H9 (cell line): ENCODE results near the gene ARPC1A. TPM values are rescaled to one million over a fixed set of nuclear protein-coding genes. Genes with fewer than 3 reads are reported as not detected.

Experiments
- DNase-seq: peaks from one replicate; pipeline ENCODE4 v3.0.0-alpha.2; 2017
- H2AFZ ChIP-seq: one replicate; pipeline ENCODE4 v1.6.1; 2013; ENCODE audit warnings: mild to moderate bottlenecking, low read length, control low read depth, moderate library complexity
- H2AK5ac ChIP-seq: 2 replicates; pipeline ENCODE4 v1.6.1; 2013; ENCODE audit warnings: low read length, control low read depth, mixed read lengths; ENCODE audit not compliant: insufficient read length
- H2BK120ac ChIP-seq: one replicate; pipeline ENCODE4 v1.6.1; 2013; ENCODE audit warnings: low read depth, mild to moderate bottlenecking, low read length, control low read depth, inconsistent platforms; ENCODE audit not compliant: poor library complexity, severe bottlenecking
- H2BK12ac ChIP-seq: 2 replicates; pipeline ENCODE4 v1.6.1; 2013; ENCODE audit warnings: low read length, control low read depth, mixed read lengths, low read depth; ENCODE audit not compliant: insufficient read length
- H2BK15ac ChIP-seq: 2 replicates; pipeline ENCODE4 v1.6.1; 2013; ENCODE audit warnings: low read depth, low read length, control low read depth
- H2BK20ac ChIP-seq: one replicate; pipeline ENCODE4 v1.6.1; 2013; ENCODE audit warnings: low read depth, mild to moderate bottlenecking, low read length, control low read depth, inconsistent platforms; ENCODE audit not compliant: poor library complexity, severe bottlenecking
- H2BK5ac ChIP-seq: 2 replicates; pipeline ENCODE4 v1.6.1; 2013; ENCODE audit warnings: low read length, control low read depth, mixed read lengths; ENCODE audit not compliant: insufficient read length
- H3K14ac ChIP-seq: 2 replicates; pipeline ENCODE4 v1.6.1; 2013; ENCODE audit warnings: low read length, control low read depth; ENCODE audit not compliant: insufficient read depth
- H3K18ac ChIP-seq: 2 replicates; pipeline ENCODE4 v1.6.1; 2013; ENCODE audit warnings: low read depth, mild to moderate bottlenecking, mixed read lengths, low read length, control low read depth; ENCODE audit not compliant: insufficient read length
- H3K23ac ChIP-seq: 2 replicates; pipeline ENCODE4 v1.6.1; 2013; ENCODE audit warnings: low read length, control low read depth, mixed read lengths, low read depth; ENCODE audit not compliant: insufficient read length
- H3K23me2 ChIP-seq: 2 replicates; pipeline ENCODE4 v1.6.1; 2013; ENCODE audit warnings: low read depth, mild to moderate bottlenecking, mixed read lengths, low read length, control low read depth; ENCODE audit not compliant: insufficient read length, poor library complexity, severe bottlenecking
- H3K27ac ChIP-seq: 2 replicates; pipeline ENCODE4 v1.5.1; 2013; ENCODE audit warnings: low read length, control low read depth, mixed read lengths, low read depth; ENCODE audit not compliant: insufficient read length
- H3K27me3 ChIP-seq: 2 replicates; pipeline ENCODE4 v1.6.1; 2013; ENCODE audit warnings: low read length, control low read depth, inconsistent platforms; ENCODE audit not compliant: insufficient read depth
- H3K4ac ChIP-seq: 2 replicates; pipeline ENCODE4 v1.6.1; 2013; ENCODE audit warnings: low read depth, mild to moderate bottlenecking, control low read depth, inconsistent platforms, low read length, moderate library complexity
- H3K4me1 ChIP-seq: 2 replicates; pipeline ENCODE4 v1.6.1; 2013; ENCODE audit warnings: low read length, control low read depth, inconsistent platforms; ENCODE audit not compliant: insufficient read depth
- H3K4me2 ChIP-seq: 2 replicates; pipeline ENCODE4 v1.6.1; 2013; ENCODE audit warnings: low read length, control low read depth, mixed read lengths; ENCODE audit not compliant: insufficient read length, insufficient read depth
- H3K56ac ChIP-seq: 2 replicates; pipeline ENCODE4 v1.6.1; 2013; ENCODE audit warnings: low read depth, mild to moderate bottlenecking, mixed read lengths, low read length, control low read depth; ENCODE audit not compliant: insufficient read length
- H3K79me1 ChIP-seq: 2 replicates; pipeline ENCODE4 v1.6.1; 2013; ENCODE audit warnings: low read depth, mild to moderate bottlenecking, moderate library complexity, low read length, control low read depth, inconsistent platforms; ENCODE audit not compliant: insufficient read depth, poor library complexity, severe bottlenecking
- H3K79me2 ChIP-seq: 2 replicates; pipeline ENCODE4 v1.6.1; 2013; ENCODE audit warnings: low read length, control low read depth, inconsistent platforms; ENCODE audit not compliant: insufficient read depth
- H3K9ac ChIP-seq: 2 replicates; pipeline ENCODE4 v1.6.1; 2013; ENCODE audit warnings: low read length, control low read depth, mixed read lengths; ENCODE audit not compliant: insufficient read length; ENCODE audit errors: extremely low read depth
- H3K9me3 ChIP-seq: one replicate; pipeline ENCODE4 v1.6.1; 2013; ENCODE audit warnings: low read depth, low read length, inconsistent platforms; ENCODE audit not compliant: control insufficient read depth
- H3T11ph ChIP-seq: one replicate; pipeline ENCODE4 v1.6.1; 2013; ENCODE audit warnings: mild to moderate bottlenecking, low read length, control low read depth, inconsistent platforms
- H4K20me1 ChIP-seq: one replicate; pipeline ENCODE4 v1.6.1; 2013; ENCODE audit not compliant: control insufficient read depth, insufficient read length, insufficient read depth
- H4K5ac ChIP-seq: 2 replicates; pipeline ENCODE4 v1.6.1; 2013; ENCODE audit warnings: low read depth, mild to moderate bottlenecking, mixed read lengths, low read length, control low read depth; ENCODE audit not compliant: insufficient read length
- H4K8ac ChIP-seq: replicated peaks from 2 replicates; pipeline ENCODE4 v1.6.1; 2013; ENCODE audit warnings: low read length, control low read depth, mixed read lengths, low read depth; ENCODE audit not compliant: insufficient read length
- H4K91ac ChIP-seq: 2 replicates; pipeline ENCODE4 v1.6.1; 2013; ENCODE audit warnings: low read depth, mild to moderate bottlenecking, moderate library complexity, mixed read lengths, low read length, control low read depth; ENCODE audit not compliant: insufficient read length
- H3K27ac Mint-ChIP-seq, 3 experiments: 2 replicates in 2 of 3; 3 replicates in 1 of 3; pipeline ENCODE4 v1.8.0; 2020 to 2021; ENCODE audit warnings: mixed read lengths in 3 of 3, mild to moderate bottlenecking in 1 of 3, moderate library complexity in 1 of 3
- H3K27me3 Mint-ChIP-seq: 2 replicates; pipeline ENCODE4 v1.8.0; 2021; ENCODE audit warnings: low read depth, mild to moderate bottlenecking, moderate library complexity, mixed read lengths
- H3K36me3 Mint-ChIP-seq, 3 experiments: 2 replicates in 2 of 3; 3 replicates in 1 of 3; pipeline ENCODE4 v1.8.0; 2020 to 2021; ENCODE audit warnings: low read depth in 3 of 3, mixed read lengths in 3 of 3; ENCODE audit not compliant: insufficient read depth in 1 of 3
- H3K4me1 Mint-ChIP-seq, 2 experiments: 2 replicates each; pipeline ENCODE4 v1.8.0; 2020; ENCODE audit warnings: mixed read lengths in 2 of 2
- H3K4me3 Mint-ChIP-seq, 2 experiments: 2 replicates in 1 of 2; 3 replicates in 1 of 2; pipeline ENCODE4 v1.8.0; 2020 to 2021; ENCODE audit warnings: mild to moderate bottlenecking in 2 of 2, mixed read lengths in 2 of 2, moderate library complexity in 1 of 2
- H3K9me3 Mint-ChIP-seq, 2 experiments: 2 replicates in 1 of 2; 3 replicates in 1 of 2; pipeline ENCODE4 v1.8.0; 2020; ENCODE audit warnings: mild to moderate bottlenecking in 2 of 2, mixed read lengths in 2 of 2, moderate library complexity in 1 of 2
- whole genome bisulfite sequencing: extraction: QIAGEN DNeasy Blood & Tissue Kit; methylation state at CpG from one replicate; pipeline ENCODE4 v1.1.7; 2013; ENCODE audit warnings: missing lambda C conversion rate, low lambda C conversion rate, mixed read lengths; ENCODE audit not compliant: insufficient read length; ENCODE audit errors: extremely low coverage; 5-methylcytosine and 5-hydroxymethylcytosine counted together
- total RNA-seq: library from RNA; stranded (reverse); gene quantifications from 2 replicates; pipeline ENCODE4 v1.2.1, GENCODE V29; 2021
- TF ChIP-seq, protein P1 (sequence below): fragments of 200-600 bp; sonication (generic); conservative IDR thresholded peaks from 3 replicates; pipeline ENCODE4 v1.8.0; 2021; ENCODE audit warnings: antibody characterized with exemption, mild to moderate bottlenecking

Gene ARPC1A
- total RNA-seq, 1 experiment from 2014 or later = 169 TPM

GRCh38 chr7:99352247-99352646, 26.5 kb downstream of the ARPC1A start:
- Histone ChIP-seq H3K27ac (no peak overlapping the region), H3K23me2 (no peaks in the 10 kb centered on the region), H3K9ac (no peak overlapping the region), H3K4me1 (no peaks in the 10 kb centered on the region), H4K8ac (no peak overlapping the region), H3K4me2 (no peak overlapping the region), H3K23ac (no peak overlapping the region), H4K5ac (no peak overlapping the region), H2BK20ac (no peak overlapping the region), H2BK120ac (no peak overlapping the region), H2BK15ac (no peak overlapping the region), H4K91ac (no peak overlapping the region), H2AFZ (no peak overlapping the region), H3K18ac (no peak overlapping the region), H2BK5ac (no peak overlapping the region), H3K79me2 (no peaks in the 10 kb centered on the region), H3K79me1 (no peaks in the 10 kb centered on the region), H3K4ac (no peak overlapping the region), H2BK12ac (no peak overlapping the region), H3K14ac (no peak overlapping the region), H2AK5ac (no peak overlapping the region), H3T11ph (no peak overlapping the region), H3K27me3 (no peaks in the 10 kb centered on the region), H4K20me1 (no peaks in the 10 kb centered on the region), H3K9me3 (no peaks in the 10 kb centered on the region), H3K56ac (no peak overlapping the region)
- Mint-ChIP-seq H3K36me3 (peaks cover 16 to 55% (median 44%) of the 10 kb centered on the region in 3 experiments; a peak in 6 of 7 replicates), H3K4me1 (no peaks in the 10 kb centered on the region), H3K9me3 (no peaks in the 10 kb centered on the region), H3K27ac (no peak overlapping the region), H3K4me3 (no peak overlapping the region), H3K27me3 (no peaks in the 10 kb centered on the region)
- no peak for DNase-seq
- TF ChIP-seq, protein P1, sequence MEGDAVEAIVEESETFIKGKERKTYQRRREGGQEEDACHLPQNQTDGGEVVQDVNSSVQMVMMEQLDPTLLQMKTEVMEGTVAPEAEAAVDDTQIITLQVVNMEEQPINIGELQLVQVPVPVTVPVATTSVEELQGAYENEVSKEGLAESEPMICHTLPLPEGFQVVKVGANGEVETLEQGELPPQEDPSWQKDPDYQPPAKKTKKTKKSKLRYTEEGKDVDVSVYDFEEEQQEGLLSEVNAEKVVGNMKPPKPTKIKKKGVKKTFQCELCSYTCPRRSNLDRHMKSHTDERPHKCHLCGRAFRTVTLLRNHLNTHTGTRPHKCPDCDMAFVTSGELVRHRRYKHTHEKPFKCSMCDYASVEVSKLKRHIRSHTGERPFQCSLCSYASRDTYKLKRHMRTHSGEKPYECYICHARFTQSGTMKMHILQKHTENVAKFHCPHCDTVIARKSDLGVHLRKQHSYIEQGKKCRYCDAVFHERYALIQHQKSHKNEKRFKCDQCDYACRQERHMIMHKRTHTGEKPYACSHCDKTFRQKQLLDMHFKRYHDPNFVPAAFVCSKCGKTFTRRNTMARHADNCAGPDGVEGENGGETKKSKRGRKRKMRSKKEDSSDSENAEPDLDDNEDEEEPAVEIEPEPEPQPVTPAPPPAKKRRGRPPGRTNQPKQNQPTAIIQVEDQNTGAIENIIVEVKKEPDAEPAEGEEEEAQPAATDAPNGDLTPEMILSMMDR = no peak
- no CpG with 5 or more reads among the region's 5 CpGs for WGBS
